ENCODE data around the gene ATXN10.

The ATXN10 gene

DNA sequence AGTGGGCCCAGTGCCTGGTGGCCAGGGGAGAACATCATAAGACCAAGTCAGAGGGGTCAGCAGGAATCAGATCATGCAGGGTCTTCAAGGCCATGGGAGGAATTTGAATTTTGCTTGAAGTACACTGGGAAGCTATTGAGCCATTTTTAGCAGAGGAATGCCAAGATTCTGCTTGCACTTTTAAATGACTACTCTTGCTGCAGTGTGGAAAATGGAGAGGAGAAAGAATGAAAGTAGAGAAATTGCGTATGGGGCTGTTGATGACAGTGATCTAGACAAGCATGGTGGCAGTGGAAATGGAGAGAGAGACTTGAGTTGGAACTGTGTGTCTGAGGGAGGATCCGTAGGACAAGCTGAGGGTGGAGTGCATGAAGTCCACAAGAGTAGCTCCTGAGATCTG is 177.3 kb downstream of the ATXN10 start:
- in situ Hi-C loops (cut with MboI; ENCODE audit: low sequenced_read_pairs), result no loop called here

DNA sequence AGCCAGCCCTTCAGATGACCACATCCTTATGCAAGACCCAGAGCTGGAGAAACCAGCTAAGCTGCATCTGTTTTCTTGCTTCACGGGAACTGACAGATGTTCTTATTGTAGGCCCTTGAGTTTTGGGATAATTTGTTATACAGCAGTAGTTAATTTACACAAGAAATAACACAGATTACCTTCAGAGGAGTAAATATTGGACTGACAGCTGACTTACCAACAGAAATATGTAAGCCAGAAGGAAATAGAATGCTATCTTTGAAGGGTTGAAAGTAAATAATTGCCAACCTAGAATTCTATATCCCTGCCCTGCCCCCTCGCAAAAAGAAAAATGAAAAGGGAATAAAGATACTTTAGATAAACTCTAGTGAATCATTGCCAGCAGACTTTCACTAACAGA is 181.2 kb downstream of the ATXN10 start:
- in situ Hi-C loops (cut with MboI; ENCODE audit: low sequenced_read_pairs), result no loop called here

DNA sequence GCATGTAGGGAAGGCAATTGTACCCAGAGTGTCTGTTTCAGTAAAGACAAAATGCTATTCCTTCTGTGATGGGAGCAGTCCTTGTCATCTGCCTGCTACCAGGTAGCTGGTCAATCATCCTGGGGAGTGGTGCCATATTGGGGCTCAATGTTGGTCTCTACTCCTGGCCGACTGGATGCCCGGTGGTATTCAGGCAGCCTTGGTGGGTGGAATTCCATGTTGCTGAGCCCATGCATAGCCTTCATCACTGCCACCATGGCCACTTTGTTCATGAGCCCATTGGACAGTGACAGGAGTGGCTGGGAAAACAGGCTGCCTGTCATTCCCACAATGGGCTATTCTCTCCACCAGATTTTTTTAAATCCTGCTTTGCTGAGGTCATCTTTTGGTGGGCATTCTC is 184.3 kb downstream of the ATXN10 start:
- in situ Hi-C loops (cut with MboI; ENCODE audit: low sequenced_read_pairs), result no loop called here

DNA sequence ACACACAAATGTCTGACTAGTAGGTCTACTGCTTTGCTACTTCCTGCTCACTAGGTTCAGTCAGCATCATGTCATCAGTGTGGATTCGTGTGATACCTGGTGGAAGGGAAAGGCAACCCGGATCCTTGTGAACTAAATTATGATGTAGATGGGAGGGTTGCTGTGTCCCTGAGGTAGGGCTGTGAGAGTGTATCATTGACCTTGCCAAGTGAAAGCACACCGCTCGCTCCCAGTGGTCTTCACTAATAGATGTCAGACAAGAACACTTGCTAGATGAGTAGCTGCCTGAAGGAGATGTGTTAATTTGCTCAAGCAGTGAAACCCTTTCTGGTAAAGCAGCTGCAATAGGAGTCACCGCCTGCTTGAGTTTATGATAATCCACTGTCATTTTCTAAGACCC is 185.9 kb downstream of the ATXN10 start:
- in situ Hi-C loops (cut with MboI; ENCODE audit: low sequenced_read_pairs), result no loop called here

- in situ Hi-C loops (cut with MboI; ENCODE audit: low sequenced_read_pairs), result no loop called here
Measured at GRCh38 chr22:45859231-45860161, 187.9 kb downstream of the ATXN10 start.

DNA sequence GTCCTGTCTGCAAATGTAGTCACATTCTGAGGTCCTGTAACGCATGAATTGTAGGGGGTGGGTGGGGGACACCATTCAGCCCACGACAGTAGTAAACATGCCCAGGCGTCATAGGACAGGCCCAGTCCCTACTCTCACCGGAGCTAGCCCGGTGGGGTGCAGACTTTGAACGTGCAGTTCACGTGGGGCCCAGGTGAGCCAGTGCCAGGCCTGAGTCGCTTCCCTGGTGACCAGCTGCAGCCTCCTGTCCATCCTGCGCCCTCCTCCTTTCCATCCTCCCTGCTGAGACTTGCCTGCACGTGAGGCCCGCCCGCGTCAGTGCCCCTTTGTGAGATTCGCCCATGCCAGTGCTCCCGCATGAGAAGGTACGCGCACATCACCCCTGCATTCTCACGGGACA is 188.6 kb downstream of the ATXN10 start:
- in situ Hi-C loops (cut with MboI; ENCODE audit: low sequenced_read_pairs), result no loop called here

DNA sequence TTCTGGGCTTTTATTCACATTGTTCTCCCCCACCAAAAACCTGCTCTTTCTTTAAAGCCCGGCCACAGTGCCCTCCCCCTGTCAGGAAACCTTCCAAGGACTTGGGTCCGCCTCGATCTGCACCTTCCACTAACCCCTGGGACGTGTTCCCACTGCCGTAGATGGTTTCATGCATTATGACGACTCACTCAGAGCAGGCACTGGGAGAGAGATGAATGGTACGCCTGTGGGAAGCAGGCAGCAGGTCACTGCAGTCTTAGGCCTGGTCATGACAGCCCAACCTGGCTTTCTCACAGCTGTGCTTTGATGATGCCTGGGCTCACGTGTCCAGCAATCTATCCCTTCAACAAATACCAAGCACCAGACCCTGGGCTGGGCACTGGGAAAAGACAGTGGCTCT is 189.6 kb downstream of the ATXN10 start:
- in situ Hi-C loops (cut with MboI; ENCODE audit: low sequenced_read_pairs), result no loop called here

DNA sequence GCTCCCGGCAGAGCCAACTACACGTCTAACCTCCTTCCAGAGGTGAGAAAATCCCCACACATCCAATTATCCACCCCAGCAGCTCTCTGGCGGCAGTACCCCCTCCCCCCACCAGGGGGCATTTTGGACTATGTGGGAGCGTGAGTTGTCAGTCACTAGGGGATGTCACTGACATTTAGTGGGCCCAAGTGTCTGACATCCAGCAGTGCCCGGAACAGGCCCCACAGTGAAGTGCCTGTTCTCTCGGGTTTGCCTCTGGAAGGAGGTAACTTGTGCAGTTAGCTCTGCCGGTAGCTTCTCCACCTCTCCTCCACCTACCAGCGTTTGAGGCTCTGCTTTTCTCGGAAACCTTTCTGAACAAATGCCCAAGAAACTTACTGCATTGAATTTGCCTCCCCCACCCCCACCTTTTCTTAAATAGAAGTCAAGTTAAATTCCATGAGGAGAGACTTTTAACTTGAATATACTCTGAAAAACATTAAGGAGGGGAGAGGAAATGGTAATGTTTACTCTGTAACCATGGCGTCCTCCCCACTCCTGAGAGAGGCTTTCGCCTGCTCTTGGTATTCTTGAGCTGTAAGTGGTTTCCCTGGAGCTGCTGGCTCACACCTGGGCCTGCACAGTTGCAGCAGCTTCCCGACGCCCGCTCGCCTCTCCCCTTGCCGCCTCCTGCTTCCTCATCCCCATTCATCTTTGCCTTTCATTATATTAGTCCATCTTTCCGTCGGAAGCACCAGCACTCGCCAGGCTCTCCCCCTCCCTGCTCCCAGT is 192.5 kb downstream of the ATXN10 start:
- in situ Hi-C loops (cut with MboI; ENCODE audit: low sequenced_read_pairs), result no loop called here

GRCh38 chr22:45864959-45865476 is 193.4 kb downstream of the ATXN10 start:
- in situ Hi-C loops (cut with MboI; ENCODE audit: low sequenced_read_pairs), result no loop called here

DNA sequence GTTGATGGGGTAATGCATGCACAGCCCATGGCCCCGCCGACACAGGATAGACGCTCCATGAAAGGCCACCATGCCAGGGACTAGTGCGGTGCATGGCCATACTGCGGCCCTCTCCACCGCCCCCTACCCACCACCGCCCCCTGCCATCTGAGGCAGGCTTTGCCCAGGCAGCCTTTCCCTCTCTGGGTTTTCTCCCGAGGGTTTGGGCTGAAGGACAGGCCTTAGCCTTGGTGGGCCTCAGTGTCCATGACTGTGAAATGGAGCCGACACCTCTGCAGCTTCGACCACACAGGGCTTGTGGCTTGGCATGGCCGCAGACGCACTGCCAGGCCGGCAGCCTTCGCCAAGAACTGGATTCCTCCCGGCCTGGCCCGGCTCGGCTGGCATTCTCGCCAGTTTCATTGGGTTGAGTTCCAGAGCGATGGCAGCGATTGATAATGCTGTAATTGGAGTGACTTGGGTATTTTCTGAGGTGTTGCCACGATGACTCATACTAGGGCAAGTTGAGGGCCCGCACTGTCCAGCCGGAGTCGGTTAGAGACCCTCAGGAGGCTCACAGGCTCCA is 194.0 kb downstream of the ATXN10 start:
- in situ Hi-C loops (cut with MboI; ENCODE audit: low sequenced_read_pairs), result no loop called here

DNA sequence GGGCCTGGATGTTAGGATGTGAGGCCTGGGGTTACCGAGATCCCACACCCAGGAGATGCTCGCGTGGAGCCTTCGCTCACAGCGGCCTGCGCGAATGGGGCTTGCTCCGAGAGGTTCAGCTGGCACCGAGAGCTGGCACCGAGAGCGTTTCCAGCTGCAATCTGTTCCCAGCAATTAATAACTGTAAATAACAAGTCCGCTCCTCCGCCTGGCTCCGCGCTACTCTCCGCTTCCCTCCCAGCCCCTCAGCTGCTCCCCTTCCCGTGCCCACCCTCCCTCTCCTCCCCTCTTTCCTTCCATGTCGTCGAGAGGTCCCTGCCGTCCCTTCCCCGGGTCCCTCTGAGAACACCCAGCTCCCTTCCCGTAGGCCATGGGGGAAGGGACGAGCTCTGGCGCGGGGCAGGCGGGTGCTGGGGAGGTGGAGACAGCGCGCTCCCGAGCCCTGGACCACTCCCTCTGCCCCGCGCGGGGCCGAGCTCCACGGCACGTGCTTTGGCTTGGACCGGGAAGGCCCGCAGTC is 194.6 kb downstream of the ATXN10 start:
- in situ Hi-C loops (cut with MboI; ENCODE audit: low sequenced_read_pairs), result no loop called here

- in situ Hi-C loops (cut with MboI; ENCODE audit: low sequenced_read_pairs), result no loop called here
Measured at GRCh38 chr22:45866646-45867117, 195.0 kb downstream of the ATXN10 start.

- in situ Hi-C loops (cut with MboI; ENCODE audit: low sequenced_read_pairs), result no loop called here
Measured at GRCh38 chr22:45867118-45867905, 195.7 kb downstream of the ATXN10 start.

GRCh38 chr22:45867906-45868555 is 196.4 kb downstream of the ATXN10 start:
- in situ Hi-C loops (cut with MboI; ENCODE audit: low sequenced_read_pairs), result no loop called here

DNA sequence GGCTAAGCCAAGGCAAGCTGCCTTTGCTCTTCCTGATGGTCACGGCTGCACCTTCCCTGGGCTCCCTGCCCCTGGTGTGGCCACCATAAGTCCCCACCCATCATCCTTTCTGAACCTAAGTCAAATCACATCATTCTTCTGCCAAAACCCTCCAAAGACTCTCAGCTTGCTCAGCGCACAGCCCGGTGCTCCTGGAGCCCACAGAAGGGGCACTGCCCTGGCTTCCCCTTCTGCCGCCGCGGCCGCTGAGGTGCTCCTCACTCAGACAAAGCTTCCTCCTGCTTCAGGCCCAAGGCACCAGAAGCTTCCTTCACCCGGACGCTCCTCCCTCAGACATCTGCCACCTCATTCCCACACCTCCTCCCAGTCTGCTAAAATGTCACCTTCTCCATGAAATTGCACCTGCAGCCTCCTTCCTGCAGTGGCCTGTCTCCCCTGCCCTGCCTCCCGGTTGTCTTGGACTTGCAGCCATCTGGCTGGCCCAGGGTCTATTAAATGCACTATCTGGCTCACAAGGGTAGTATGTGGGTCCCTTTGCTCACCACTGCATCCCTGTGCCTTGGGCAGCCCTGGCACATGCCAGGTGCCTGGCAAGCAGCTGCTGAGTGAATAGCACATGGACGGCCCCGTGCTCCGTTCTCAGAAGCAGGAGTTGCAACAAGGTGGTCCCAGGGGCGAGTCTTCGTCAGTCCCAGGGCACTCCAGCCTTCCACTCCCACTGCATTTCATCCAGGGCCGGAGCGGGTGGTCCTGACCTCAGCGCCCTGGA is 197.1 kb downstream of the ATXN10 start:
- in situ Hi-C loops (cut with MboI; ENCODE audit: low sequenced_read_pairs), result no loop called here

GRCh38 chr22:45869340-45869847 is 197.8 kb downstream of the ATXN10 start:
- in situ Hi-C loops (cut with MboI; ENCODE audit: low sequenced_read_pairs), result no loop called here

DNA sequence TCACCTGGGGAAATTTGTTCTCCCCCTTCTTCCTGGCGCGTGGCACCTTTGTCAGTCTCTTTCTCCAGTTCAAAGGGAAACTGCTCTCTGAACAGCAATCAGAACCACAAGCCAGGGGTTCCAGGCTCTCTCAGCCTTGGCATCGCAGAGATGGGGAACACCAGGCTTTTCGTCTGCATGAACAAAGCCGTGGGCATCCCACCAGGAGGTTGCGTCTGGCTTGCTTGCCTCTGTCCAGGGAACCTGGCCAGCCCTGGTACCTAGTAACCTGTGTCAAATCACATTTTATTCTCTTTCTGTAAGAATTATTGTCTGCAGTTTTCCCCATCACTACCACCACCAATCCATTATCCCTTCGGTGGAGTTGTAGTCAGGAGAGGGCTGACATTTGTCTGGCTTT is 198.4 kb downstream of the ATXN10 start:
- in situ Hi-C loops (cut with MboI; ENCODE audit: low sequenced_read_pairs), result no loop called here

GRCh38 chr22:45871721-45872120 is 200.1 kb downstream of the ATXN10 start:
- in situ Hi-C loops (cut with MboI; ENCODE audit: low sequenced_read_pairs), result no loop called here
